ENCODE data around the gene KIAA0930.

The KIAA0930 gene

GRCh38 chr22:45154383-45154782 lies 86.3 kb downstream of the KIAA0930 start:
- FAIRE-seq (no peak), DNase-seq (ENCODE audit: insufficient read length, low spot score) (no peak)
- no peak for TF ChIP-seq POU2F2 (IDR thresholded peaks at IDR 0.05; ENCODE audit: low read depth, low read length)
- no peak for TF ChIP-seq PAX5 (IDR thresholded peaks at IDR 0.05; ENCODE audit: insufficient read depth, low read length, severe bottlenecking)
- no peak for TF ChIP-seq SPI1 (IDR thresholded peaks at IDR 0.05; ENCODE audit: low read depth, low read length)
- TF ChIP-seq TAF1 (IDR thresholded peaks at IDR 0.05; ENCODE audit: low read depth, low read length): no peak
- no peak for TF ChIP-seq POLR2AphosphoS5 (IDR thresholded peaks at IDR 0.05; ENCODE audit: low read depth, low read length)

- TF ChIP-seq POU2F2 (IDR thresholded peaks at IDR 0.05; ENCODE audit: low read depth, low read length) (no peak), SPI1 (IDR thresholded peaks at IDR 0.05; ENCODE audit: low read depth, low read length) (no peak), TAF1 (IDR thresholded peaks at IDR 0.05; ENCODE audit: low read depth, low read length) (no peak), POLR2AphosphoS5 (IDR thresholded peaks at IDR 0.05; ENCODE audit: low read depth, low read length) (no peak), POLR2A (IDR thresholded peaks at IDR 0.05; ENCODE audit: low read depth, low read length) (no peak), PAX5 (IDR thresholded peaks at IDR 0.05; ENCODE audit: insufficient read depth, low read length, severe bottlenecking) (no peak)
- no peak for DNase-seq (ENCODE audit: insufficient read length, low spot score)
- FAIRE-seq: peak; percentile 13
Measured at GRCh38 chr22:45151503-45151902, 89.2 kb downstream of the KIAA0930 start.

DNA sequence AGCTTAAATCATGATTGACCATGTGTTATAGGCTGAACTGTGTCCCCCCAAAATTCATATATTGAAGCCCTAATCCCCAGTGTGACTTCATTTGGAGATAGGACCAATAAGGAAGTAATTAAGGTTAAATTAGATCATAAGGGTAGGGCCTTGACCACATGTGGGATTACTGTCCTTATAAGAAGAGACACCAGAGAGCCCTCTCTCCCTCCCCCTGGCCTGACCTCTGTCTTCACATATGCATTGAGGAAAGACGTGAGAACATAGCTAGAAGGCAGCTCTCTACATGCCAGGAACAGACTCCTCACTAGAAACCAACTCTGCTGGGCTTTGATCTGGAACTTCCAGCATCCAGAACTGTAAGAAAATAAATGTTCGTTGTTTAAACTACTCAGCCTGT lies 90.6 kb downstream of the KIAA0930 start:
- DNase-seq (ENCODE audit: insufficient read length, low spot score): no peak
- TF ChIP-seq POLR2A (IDR thresholded peaks at IDR 0.05; ENCODE audit: low read depth, low read length) (no peak), POLR2AphosphoS5 (IDR thresholded peaks at IDR 0.05; ENCODE audit: low read depth, low read length) (no peak), SPI1 (IDR thresholded peaks at IDR 0.05; ENCODE audit: low read depth, low read length) (no peak), TAF1 (IDR thresholded peaks at IDR 0.05; ENCODE audit: low read depth, low read length) (no peak), PAX5 (IDR thresholded peaks at IDR 0.05; ENCODE audit: insufficient read depth, low read length, severe bottlenecking) (no peak), POU2F2 (IDR thresholded peaks at IDR 0.05; ENCODE audit: low read depth, low read length) (no peak)
- FAIRE-seq: no peak

DNA sequence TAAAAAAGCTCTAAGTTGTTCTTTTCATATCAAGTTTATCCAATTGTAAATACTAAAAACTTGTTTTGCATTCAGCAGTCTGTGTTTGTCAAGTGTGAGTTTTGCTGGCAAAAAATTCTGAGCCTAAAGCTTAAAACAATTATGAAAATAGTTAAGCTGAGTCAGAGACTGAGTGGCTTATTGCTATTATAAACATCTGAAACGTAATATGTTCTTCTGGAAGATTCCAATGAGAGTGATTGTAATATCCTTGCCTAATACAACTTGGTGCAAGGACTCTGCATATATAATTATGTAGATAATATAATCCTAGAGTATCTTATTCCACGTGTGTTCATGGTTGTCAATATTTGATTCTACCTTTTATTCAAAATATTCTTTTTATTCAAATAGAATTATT lies 91.0 kb downstream of the KIAA0930 start:
- FAIRE-seq: no peak
- no peak for DNase-seq (ENCODE audit: insufficient read length, low spot score)
- no peak for TF ChIP-seq PAX5 (IDR thresholded peaks at IDR 0.05; ENCODE audit: insufficient read depth, low read length, severe bottlenecking)
- TF ChIP-seq POU2F2 (IDR thresholded peaks at IDR 0.05; ENCODE audit: low read depth, low read length): no peak
- no peak for TF ChIP-seq POLR2AphosphoS5 (IDR thresholded peaks at IDR 0.05; ENCODE audit: low read depth, low read length)
- no peak for TF ChIP-seq TAF1 (IDR thresholded peaks at IDR 0.05; ENCODE audit: low read depth, low read length)
- no peak for TF ChIP-seq SPI1 (IDR thresholded peaks at IDR 0.05; ENCODE audit: low read depth, low read length)
- no peak for TF ChIP-seq POLR2A (IDR thresholded peaks at IDR 0.05; ENCODE audit: low read depth, low read length)

DNA sequence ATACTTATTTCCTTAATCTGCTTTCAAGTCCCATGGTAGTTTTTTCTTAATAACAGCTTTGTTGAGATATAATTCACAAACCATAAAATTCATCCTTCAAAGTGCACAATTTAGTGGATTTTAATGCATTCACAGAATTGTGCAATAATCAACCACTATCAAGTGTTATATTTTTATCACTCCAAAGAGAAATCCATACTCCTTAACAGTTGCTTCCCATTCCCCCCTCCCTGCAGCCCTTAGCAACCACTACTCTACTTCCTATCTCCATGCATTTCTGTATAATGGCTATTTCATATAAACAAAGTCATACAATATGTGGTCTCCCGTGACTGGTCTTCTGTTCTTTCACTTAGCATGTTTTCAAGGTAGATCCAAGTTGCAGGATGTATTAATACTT lies 95.8 kb downstream of the KIAA0930 start:
- no peak for TF ChIP-seq POU2F2 (IDR thresholded peaks at IDR 0.05; ENCODE audit: low read depth, low read length)
- TF ChIP-seq POLR2A (IDR thresholded peaks at IDR 0.05; ENCODE audit: low read depth, low read length): no peak
- FAIRE-seq (no peak), DNase-seq (ENCODE audit: insufficient read length, low spot score) (no peak)

GRCh38 chr22:45142376-45142775 lies 98.3 kb downstream of the KIAA0930 start:
- no peak for FAIRE-seq
- no peak for DNase-seq (ENCODE audit: insufficient read length, low spot score)
- TF ChIP-seq POLR2A (IDR thresholded peaks at IDR 0.05; ENCODE audit: low read depth, low read length) (no peak), TAF1 (IDR thresholded peaks at IDR 0.05; ENCODE audit: low read depth, low read length) (no peak), POLR2AphosphoS5 (IDR thresholded peaks at IDR 0.05; ENCODE audit: low read depth, low read length) (no peak)
